ENCODE measurements around the gene PTPN1. TPM values are rescaled to one million over a fixed set of nuclear protein-coding genes. Genes with fewer than 3 reads are reported as not detected.
"Not testable (repeated sequence)": the region's sequence is repeated elsewhere in the genome, so short reads cannot be mapped to it uniquely, and the experiment has no call there.

Gene PTPN1
- 10 to 100 TPM; 25.3 to 31.3 (median 29.3) TPM for polyA plus RNA-seq (ENCODE audit: insufficient read depth in 1 of 5, insufficient read length in 5 of 5, low replicate concordance in 1 of 5)
- long read RNA-seq, donor 1, full-length matches to known transcripts, result 5 of 26 reads
- long read RNA-seq, donor 1, partial matches to known transcripts, result 21 of 26 reads
- long read RNA-seq, donor 1, other reads (novel, unspliced or antisense), result 0 of 26 reads
- long read RNA-seq, donor 2, full-length matches to known transcripts, result 1 of 21 reads
- long read RNA-seq, donor 2, partial matches to known transcripts, result 20 of 21 reads
- long read RNA-seq, donor 2, other reads (novel, unspliced or antisense), result 0 of 21 reads
- long read RNA-seq, donor 3, full-length matches to known transcripts, result 3 of 14 reads
- long read RNA-seq, donor 3, partial matches to known transcripts, result 11 of 14 reads
- long read RNA-seq, donor 3, other reads (novel, unspliced or antisense), result 0 of 14 reads
- long read RNA-seq, donor 4, partial matches to known transcripts, result 8 of 8 reads
- long read RNA-seq, donor 4, other reads (novel, unspliced or antisense), result 0 of 8 reads
- long read RNA-seq, donor 5, full-length matches to known transcripts, result 2 of 16 reads
- long read RNA-seq, donor 5, partial matches to known transcripts, result 14 of 16 reads
- long read RNA-seq, donor 5, other reads (novel, unspliced or antisense), result 0 of 16 reads
- long read RNA-seq, donor 6, full-length matches to known transcripts, result 4 of 24 reads
- long read RNA-seq, donor 6, partial matches to known transcripts, result 20 of 24 reads
- long read RNA-seq, donor 6, other reads (novel, unspliced or antisense), result 0 of 24 reads
- long read RNA-seq, donor 7, full-length matches to known transcripts, result 1 of 7 reads
- long read RNA-seq, donor 7, partial matches to known transcripts, result 6 of 7 reads
- long read RNA-seq, donor 7, other reads (novel, unspliced or antisense), result 0 of 7 reads
- long read RNA-seq, donor 8, result 0 reads

DNA sequence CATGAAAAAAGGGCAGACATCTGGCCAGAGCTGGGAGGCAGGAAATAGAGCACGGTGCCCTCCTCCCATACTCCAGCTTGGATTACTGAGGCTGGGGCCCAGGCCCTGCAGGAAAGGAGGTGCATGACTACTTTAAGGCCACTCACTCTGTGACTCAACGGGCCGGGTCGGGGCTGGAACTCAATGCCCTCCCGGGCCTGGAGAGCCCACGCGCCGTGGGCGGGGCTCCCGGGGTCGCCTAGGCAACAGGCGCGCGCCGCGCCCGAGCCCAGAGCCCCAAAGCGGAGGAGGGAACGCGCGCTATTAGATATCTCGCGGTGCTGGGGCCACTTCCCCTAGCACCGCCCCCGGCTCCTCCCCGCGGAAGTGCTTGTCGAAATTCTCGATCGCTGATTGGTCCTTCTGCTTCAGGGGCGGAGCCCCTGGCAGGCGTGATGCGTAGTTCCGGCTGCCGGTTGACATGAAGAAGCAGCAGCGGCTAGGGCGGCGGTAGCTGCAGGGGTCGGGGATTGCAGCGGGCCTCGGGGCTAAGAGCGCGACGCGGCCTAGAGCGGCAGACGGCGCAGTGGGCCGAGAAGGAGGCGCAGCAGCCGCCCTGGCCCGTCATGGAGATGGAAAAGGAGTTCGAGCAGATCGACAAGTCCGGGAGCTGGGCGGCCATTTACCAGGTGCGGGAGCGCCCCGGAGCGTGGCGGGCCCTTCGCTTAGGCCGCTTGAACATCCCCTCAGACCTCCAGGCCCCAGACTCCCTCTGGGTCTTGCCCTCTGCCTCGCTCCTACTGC, at the start of gene PTPN1:
Gene PTPN1 (plus strand): TSS at position 461 of the 783 bp plus-strand sequence. CDS start 145 bp downstream, at position 606.
- peak; percentile 99 to 100 for DNase-seq

GRCh38 chr20:50460608-50461267, 49.4 kb upstream of the PTPN1 start:
- DNase-seq, result peak; percentile 80 to 87

DNA sequence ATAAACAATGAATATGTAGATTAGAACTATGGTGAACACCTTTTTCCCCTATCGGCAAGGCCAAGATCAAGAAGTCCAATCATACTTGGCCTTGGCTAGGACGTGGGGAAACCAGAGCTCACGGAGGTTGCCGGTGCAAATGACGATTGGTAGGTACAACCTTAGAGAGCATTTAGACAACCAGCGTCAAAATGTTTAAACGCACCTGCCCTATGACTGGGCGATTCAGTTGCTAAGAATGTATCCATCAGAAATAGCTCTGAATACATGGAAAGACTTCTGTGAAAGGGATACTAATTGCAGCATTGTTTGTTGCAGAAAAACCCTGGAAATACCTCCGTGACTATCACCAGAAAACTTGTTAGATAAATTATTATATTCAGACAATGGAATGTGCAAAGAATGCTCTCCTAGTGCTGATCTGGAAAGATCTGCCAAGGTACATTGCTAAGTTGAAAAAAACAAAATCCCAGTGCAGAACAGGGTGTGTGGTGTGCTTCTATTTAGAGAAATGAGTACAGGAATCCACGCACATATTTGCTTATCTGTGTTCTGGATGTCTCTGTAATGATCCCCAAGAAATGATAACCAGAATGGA, 48.0 kb upstream of the PTPN1 start:
- no peak for DNase-seq

DNA sequence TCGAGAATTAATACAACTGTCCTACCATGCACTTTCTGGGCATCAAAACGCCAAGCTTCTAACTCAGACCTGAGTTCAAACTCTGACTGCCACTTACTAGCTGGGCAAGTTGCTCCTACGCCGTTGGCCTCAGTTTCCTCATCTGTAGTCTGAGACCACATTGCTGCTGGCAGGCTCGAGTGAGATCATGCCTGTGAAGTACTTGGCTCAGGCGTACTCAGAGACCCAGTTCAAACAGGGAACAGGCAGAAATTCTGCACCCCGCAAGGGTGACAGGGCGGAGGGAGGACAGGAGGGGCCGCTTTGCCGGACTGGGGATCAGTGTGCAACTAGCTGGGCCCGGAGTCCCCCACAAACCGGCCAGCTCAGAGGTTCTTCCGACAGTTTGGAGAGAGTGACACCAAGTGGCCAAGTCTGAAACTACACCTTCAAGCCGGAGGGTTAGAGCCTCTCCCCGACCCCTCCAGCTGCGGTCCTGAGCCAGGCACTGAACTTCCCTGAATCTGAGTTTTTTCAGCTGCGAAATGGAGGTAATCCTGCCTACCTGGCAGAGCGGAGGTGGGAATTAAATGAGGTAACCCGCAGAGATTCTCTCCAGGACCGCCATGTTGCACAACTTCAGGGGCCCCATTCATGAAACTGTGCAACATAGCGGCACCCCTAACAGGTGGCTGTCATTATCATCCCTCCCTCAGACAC, 46.0 kb upstream of the PTPN1 start:
- DNase-seq, result peak in 1 of 2 donors; percentile 66

DNA sequence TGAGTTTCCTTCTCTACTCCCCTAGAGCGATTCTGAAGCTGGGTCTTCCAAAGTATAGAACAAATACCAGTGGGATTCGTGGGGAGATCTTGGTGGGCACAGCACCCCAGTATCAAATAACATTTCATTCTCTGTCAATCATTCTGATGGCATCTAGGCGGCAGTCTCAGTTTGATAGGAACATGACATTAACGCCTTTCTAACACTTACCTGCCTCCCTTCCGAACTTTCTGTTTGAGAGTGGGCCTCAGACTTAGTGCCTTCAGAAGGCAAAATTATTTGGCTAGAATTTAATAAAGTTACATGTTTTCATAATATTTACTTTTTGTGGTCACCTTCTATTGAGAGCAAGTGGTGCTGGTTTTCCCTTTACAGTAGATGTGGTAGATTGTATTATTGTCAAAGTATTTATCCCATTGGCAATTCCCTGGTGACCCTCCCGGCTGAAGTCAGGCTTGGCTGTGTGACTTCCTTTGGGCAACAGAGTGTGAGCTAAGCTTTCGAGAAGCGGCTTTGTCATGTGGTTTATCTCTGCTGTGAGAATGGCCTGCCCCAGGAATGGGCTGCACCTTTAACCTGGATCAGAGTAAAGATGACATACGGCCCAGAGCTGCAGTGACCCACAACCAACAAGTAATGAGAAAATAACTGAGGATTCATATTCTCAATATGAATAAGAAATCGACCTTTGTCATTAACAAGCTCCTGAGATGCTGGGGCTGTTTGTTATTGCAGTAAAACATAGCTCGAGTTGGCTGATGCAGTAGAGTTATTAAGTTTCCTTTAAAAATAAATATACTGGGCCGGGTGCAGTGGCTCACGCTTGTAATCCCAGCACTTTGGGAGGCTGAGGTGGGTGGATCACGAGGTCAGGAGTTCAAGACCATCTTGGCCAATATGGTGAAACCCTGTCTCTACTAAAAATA, 45.2 kb upstream of the PTPN1 start:
- no peak for DNase-seq

GRCh38 chr20:50467174-50467573, 43.0 kb upstream of the PTPN1 start:
- no peak for DNase-seq

DNA sequence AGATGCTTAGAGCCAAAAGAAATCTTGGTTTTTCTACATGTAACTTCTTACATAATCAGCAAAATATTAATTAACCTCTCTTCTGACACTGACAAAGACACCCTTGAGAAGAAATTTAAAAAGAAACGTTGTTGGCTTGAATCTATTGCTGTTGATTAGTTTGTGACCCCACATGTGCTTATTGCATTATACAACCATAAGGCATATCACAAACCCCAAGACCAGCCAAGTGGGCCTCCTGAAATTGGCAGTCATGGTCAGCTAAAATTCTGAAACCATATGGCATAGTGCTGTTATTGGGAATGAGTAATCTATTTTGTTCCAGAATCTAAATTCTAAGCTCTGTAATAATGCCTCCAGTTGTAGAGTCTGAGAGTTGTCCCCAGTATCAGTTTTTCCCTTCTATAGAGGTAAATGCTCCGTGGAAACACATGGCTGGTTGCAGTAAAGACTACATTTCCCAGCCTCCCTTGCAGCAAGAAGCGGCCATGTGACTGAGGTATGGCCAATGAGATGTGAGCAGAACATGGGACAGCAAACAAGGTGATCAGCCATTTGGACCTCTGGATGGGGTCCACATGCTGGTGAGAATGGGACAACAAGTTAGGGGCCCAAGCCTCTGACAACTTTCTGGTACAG, 42.3 kb upstream of the PTPN1 start:
- peak; percentile 75 to 85 for DNase-seq

GRCh38 chr20:50468378-50468798, 41.8 kb upstream of the PTPN1 start:
- DNase-seq, result no peak

GRCh38 chr20:50469176-50469723, 40.9 kb upstream of the PTPN1 start:
- no peak for DNase-seq

- DNase-seq, result no peak
Measured at GRCh38 chr20:50469796-50470195, 40.4 kb upstream of the PTPN1 start.

- DNase-seq, result no peak
Measured at GRCh38 chr20:50470264-50470858, 39.8 kb upstream of the PTPN1 start.

- DNase-seq, result no peak
Measured at GRCh38 chr20:50471231-50471630, 39.0 kb upstream of the PTPN1 start.

- DNase-seq, result no peak
Measured at GRCh38 chr20:50472693-50473664, 37.2 kb upstream of the PTPN1 start.

- DNase-seq, result not testable (repeated sequence)
Measured at GRCh38 chr20:50474356-50474755, 35.8 kb upstream of the PTPN1 start.

DNA sequence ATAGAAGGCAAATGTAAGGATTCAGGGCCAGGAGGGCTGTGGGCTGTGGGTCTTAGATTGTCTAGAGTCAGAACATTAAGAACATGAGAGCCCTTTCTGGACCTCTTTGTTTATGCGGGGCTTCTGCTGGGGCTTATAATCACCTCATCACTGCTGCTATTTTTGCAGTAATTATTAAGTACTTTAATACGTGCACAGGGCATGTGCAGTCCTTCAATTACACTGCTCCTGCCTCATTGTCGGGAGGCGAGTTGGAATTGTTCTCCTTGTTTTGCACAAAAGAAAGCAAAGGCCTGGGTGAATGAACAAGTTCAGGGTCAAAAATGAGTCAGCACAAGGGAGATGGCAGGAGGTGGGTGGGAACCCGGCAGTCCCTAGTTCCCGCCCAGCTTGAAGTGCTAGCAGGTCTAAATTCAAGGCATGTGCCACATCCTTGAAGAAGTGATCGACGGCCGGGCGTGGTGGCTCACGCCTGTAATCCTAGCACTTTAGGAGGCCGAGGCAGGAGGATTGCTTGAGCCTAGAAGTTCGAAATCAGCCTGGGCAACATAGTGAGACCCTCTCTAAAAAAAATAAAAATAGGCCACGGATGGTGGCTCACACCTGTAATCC, 34.4 kb upstream of the PTPN1 start:
- DNase-seq, result peak; percentile 89 to 92

Measured in right lung (tissue), 10 donors.